ENCODE measurements around the gene SLC37A2.

- TF ChIP-seq CTCF (IDR thresholded peaks at IDR 0.05; ENCODE audit: low read length) (no peak), EZH2 (IDR thresholded peaks at IDR 0.05; ENCODE audit: borderline replicate concordance, low read length) (no peak)
Measured at GRCh38 chr11:125093502-125093901, 30.4 kb downstream of the SLC37A2 start.

Data from OCI-LY1 (cell line).